Suppressor macrophage treated with lipopolysaccharide for 4 hours (primary cell): Measurements from ENCODE around the gene C12orf76.

ENCODE experiments used
- DNase-seq: peaks from one replicate; pipeline ENCODE4 v3.0.0-alpha.2; 2020

C12orf76 gene

DNA sequence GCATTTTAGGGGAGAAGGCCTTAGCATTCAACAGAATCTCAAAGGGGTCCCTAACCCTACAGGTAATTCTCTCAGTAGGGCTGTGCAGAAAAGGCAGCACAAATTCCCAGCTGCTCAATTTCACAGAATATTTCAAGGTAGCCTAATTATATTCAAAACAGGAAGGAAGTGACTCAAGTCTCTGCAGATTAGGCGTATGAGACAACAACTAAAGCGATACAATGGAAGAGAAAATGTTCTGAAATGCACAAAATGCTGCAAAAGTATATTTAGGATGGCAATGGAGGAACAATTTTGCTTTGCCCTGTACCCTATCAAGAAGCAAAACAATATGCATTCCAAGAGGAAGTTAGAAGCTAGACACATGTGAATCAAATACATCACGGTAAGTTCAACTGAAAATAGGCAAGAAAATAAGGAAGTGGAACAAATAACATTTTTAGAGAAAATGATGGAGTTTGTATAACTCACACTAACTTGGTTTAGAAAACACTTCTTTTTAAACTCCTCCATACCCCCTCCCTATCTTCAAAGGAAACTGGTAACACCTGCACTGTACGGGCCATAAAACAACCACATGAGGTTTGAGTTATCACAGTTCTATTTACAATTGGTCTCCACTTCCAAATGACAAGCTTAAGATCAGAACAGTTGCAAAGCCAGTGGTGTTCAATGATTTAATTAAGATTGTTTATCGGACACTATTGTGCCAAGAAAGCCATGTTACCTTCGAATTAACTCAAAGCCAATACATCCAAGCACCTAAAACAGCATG lies 53.7 kb downstream of the C12orf76 start:
- peak; percentile 40 for DNase-seq

DNA sequence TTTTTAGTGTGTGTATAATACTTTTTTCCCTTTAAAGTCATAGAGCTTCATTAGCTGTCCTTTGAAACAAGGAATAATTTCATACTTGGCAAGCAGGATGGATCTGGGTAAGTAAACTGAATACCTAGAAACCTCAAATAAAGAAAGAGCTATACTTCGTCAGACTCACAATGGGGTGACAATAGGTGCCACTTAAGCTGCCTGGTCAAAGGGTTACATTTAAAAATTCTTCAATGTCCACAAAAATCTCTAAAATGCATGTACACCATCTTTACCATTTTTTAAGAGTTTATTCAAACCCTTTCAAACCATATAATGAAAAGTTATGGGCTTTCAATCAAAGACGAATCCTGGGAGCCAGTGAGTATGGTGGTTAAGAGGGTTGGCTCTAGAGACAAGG lies 55.2 kb downstream of the C12orf76 start:
- DNase-seq: no peak

DNA sequence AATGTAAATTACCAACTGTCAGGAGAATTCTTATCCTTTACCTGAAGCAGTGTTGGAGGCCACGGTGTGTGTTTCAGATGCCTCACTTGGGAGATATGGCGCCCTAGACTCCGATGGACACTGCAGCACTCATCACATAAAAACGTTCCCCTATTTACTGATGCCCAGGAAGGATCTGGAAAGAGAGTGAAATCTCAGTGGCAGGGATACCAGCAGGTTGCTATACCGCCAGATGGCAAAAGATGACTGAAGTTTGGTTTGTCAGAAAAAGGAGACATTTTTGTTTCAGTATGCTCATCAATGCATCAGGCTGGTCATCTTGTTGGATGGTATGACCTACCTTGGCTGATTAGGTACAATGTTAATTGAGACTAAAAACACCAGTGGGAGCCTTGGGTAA lies 56.7 kb downstream of the C12orf76 start:
- no peak for DNase-seq
